Superior temporal gyrus (tissue), 1 donor: Measurements from ENCODE around the gene PFKFB4.
"Not testable (repeated sequence)": the region's sequence is repeated elsewhere in the genome, so short reads cannot be mapped to it uniquely, and the experiment has no call there.

Experiments
- DNase-seq: peaks from one replicate; pipeline ENCODE4 v3.0.0-alpha.2; 2016; ENCODE audit errors: extremely low spot score

PFKFB4 gene

GRCh38 chr3:48558493-48559134, 2.0 kb upstream of the PFKFB4 start:
- DNase-seq, result no peak

GRCh38 chr3:48555949-48556795, 431 bp downstream of the PFKFB4 start:
- no peak for DNase-seq

- no peak for DNase-seq
Observed at GRCh38 chr3:48555231-48555948, 1.2 kb downstream of the PFKFB4 start.

- no peak for DNase-seq
Observed at GRCh38 chr3:48553886-48554845, 2.4 kb downstream of the PFKFB4 start.

- DNase-seq, result no peak
Observed at GRCh38 chr3:48553361-48553760, 3.2 kb downstream of the PFKFB4 start.

- no peak for DNase-seq
Observed at GRCh38 chr3:48552111-48552951, 4.3 kb downstream of the PFKFB4 start.

GRCh38 chr3:48551651-48552050, 5.0 kb downstream of the PFKFB4 start:
- DNase-seq, result not testable (repeated sequence)

- peak; percentile 95 for DNase-seq
Observed at GRCh38 chr3:48548729-48549705, 7.6 kb downstream of the PFKFB4 start.

GRCh38 chr3:48548126-48548525, 8.5 kb downstream of the PFKFB4 start:
- DNase-seq, result no peak

- DNase-seq, result peak; percentile 68
Observed at GRCh38 chr3:48546203-48546829, 10.3 kb downstream of the PFKFB4 start.

- DNase-seq, result no peak
Observed at GRCh38 chr3:48544141-48544540, 12.5 kb downstream of the PFKFB4 start.

- DNase-seq, result no peak
Observed at GRCh38 chr3:48543271-48543866, 13.2 kb downstream of the PFKFB4 start.

GRCh38 chr3:48538451-48538850, 18.2 kb downstream of the PFKFB4 start:
- DNase-seq, result no peak

- DNase-seq, result no peak
Observed at GRCh38 chr3:48536785-48537184, 19.8 kb downstream of the PFKFB4 start.

- DNase-seq, result no peak
Observed at GRCh38 chr3:48536116-48536515, 20.5 kb downstream of the PFKFB4 start.

- no peak for DNase-seq
Observed at GRCh38 chr3:48535578-48535977, 21.0 kb downstream of the PFKFB4 start.

- DNase-seq, result no peak
Observed at GRCh38 chr3:48532977-48533337, 23.6 kb downstream of the PFKFB4 start.

GRCh38 chr3:48532271-48532976, 24.2 kb downstream of the PFKFB4 start:
- DNase-seq, result peak; percentile 95
